Activated naive CD4-positive, alpha-beta T cell treated with anti-CD3 and anti-CD28 coated beads, Interleukin-2, amount 10 ng/mL, durations not matched to agents 7 days and 5 days (primary cell): ENCODE data around the gene PIP5K1B.

ENCODE experiments used
- CTCF ChIA-PET: fragments of 350-600 bp; sonication (Branson Sonifier 250); formaldehyde crosslinking; loops from one replicate; lab custom pipeline; 2021; ENCODE audit warnings: antibody characterized with exemption; lab: Charles Lee
- DNase-seq: peaks from one replicate; pipeline ENCODE4 v3.0.0-alpha.2; 2020
- H3K27ac Mint-ChIP-seq: one replicate; pipeline ENCODE4 v1.8.0; 2021; ENCODE audit warnings: mild to moderate bottlenecking, moderate library complexity, mixed read lengths
- H3K27me3 Mint-ChIP-seq: one replicate; pipeline ENCODE4 v1.8.0; 2021; ENCODE audit warnings: mild to moderate bottlenecking, mixed read lengths
- H3K36me3 Mint-ChIP-seq: one replicate; pipeline ENCODE4 v1.8.0; 2021; ENCODE audit warnings: mixed read lengths
- H3K4me1 Mint-ChIP-seq: one replicate; pipeline ENCODE4 v1.8.0; 2021; ENCODE audit warnings: mixed read lengths
- H3K4me3 Mint-ChIP-seq: one replicate; pipeline ENCODE4 v1.8.0; 2021; ENCODE audit warnings: mild to moderate bottlenecking, moderate library complexity, mixed read lengths
- H3K9me3 Mint-ChIP-seq: one replicate; pipeline ENCODE4 v1.8.0; 2021; ENCODE audit warnings: mixed read lengths

Gene PIP5K1B

GRCh38 chr9:68733021-68733405, 28.0 kb downstream of the PIP5K1B start:
- peaks cover 11% of the 10 kb centered on the region for H3K27me3 Mint-ChIP-seq
- H3K4me3 Mint-ChIP-seq, result no peak overlapping the region
- H3K4me1 Mint-ChIP-seq, result no peaks in the 10 kb centered on the region
- H3K27ac Mint-ChIP-seq, result no peak overlapping the region
- H3K36me3 Mint-ChIP-seq, result no peaks in the 10 kb centered on the region
- CTCF ChIA-PET, result interaction anchor here (1.2 kb wide), 1 partner anchor 25 kb away, joined by 3 read pairs; no protein-coding TSS in a partner anchor
- H3K9me3 Mint-ChIP-seq, result no peaks in the 10 kb centered on the region
- no peak for DNase-seq

GRCh38 chr9:68738358-68738757, 33.3 kb downstream of the PIP5K1B start:
- CTCF ChIA-PET, result no interaction called here
- H3K4me3 Mint-ChIP-seq, result no peak overlapping the region
- DNase-seq, result no peak

GRCh38 chr9:68739621-68740174, 34.7 kb downstream of the PIP5K1B start:
- DNase-seq, result no peak
- peaks cover 17% of the 10 kb centered on the region for H3K27me3 Mint-ChIP-seq
- CTCF ChIA-PET, result interaction anchor here (0.5 to 1.4 kb wide), 2 partner anchors 42 to 218 kb away, joined by 3 read pairs; no protein-coding TSS in a partner anchor
- no peak overlapping the region for H3K4me3 Mint-ChIP-seq
- H3K4me1 Mint-ChIP-seq, result no peaks in the 10 kb centered on the region
- no peak overlapping the region for H3K27ac Mint-ChIP-seq
- H3K36me3 Mint-ChIP-seq, result no peaks in the 10 kb centered on the region
- H3K9me3 Mint-ChIP-seq, result no peaks in the 10 kb centered on the region

More at GRCh38 chr9:68738358-68738757, 33.3 kb downstream of the PIP5K1B start:
- Mint-ChIP-seq H3K9me3 (no peaks in the 10 kb centered on the region), H3K27me3 (peaks cover 17% of the 10 kb centered on the region), H3K27ac (no peak overlapping the region), H3K36me3 (no peaks in the 10 kb centered on the region), H3K4me1 (no peaks in the 10 kb centered on the region)

- Mint-ChIP-seq H3K27ac (no peak overlapping the region), H3K4me3 (no peak overlapping the region), H3K27me3 (peaks cover 17% of the 10 kb centered on the region), H3K4me1 (no peaks in the 10 kb centered on the region), H3K36me3 (no peaks in the 10 kb centered on the region), H3K9me3 (no peaks in the 10 kb centered on the region)
- DNase-seq, result no peak
- CTCF ChIA-PET, result no interaction called here
Measured at GRCh38 chr9:68740561-68740960, 35.5 kb downstream of the PIP5K1B start.

- DNase-seq, result no peak
- Mint-ChIP-seq H3K27ac (no peak overlapping the region), H3K36me3 (no peaks in the 10 kb centered on the region), H3K4me1 (no peaks in the 10 kb centered on the region), H3K9me3 (no peaks in the 10 kb centered on the region), H3K27me3 (peaks cover 17% of the 10 kb centered on the region), H3K4me3 (no peak overlapping the region)
- CTCF ChIA-PET, result no interaction called here
Measured at GRCh38 chr9:68741234-68741633, 36.2 kb downstream of the PIP5K1B start.

- no peak overlapping the region for H3K27ac Mint-ChIP-seq
- H3K4me3 Mint-ChIP-seq, result no peak overlapping the region
- no peaks in the 10 kb centered on the region for H3K4me1 Mint-ChIP-seq
- no peaks in the 10 kb centered on the region for H3K9me3 Mint-ChIP-seq
- H3K27me3 Mint-ChIP-seq, result peaks cover 19% of the 10 kb centered on the region
- H3K36me3 Mint-ChIP-seq, result no peaks in the 10 kb centered on the region
- CTCF ChIA-PET, result no interaction called here
- DNase-seq, result no peak
Measured at GRCh38 chr9:68741704-68742332, 36.8 kb downstream of the PIP5K1B start.

- Mint-ChIP-seq H3K9me3 (no peaks in the 10 kb centered on the region), H3K4me1 (no peaks in the 10 kb centered on the region), H3K27me3 (peaks cover 19% of the 10 kb centered on the region), H3K4me3 (no peak overlapping the region), H3K27ac (no peak overlapping the region), H3K36me3 (no peaks in the 10 kb centered on the region)
- CTCF ChIA-PET, result no interaction called here
- no peak for DNase-seq
Measured at GRCh38 chr9:68742333-68742730, 37.3 kb downstream of the PIP5K1B start.

- Mint-ChIP-seq H3K27me3 (peaks cover 12% of the 10 kb centered on the region), H3K4me1 (no peaks in the 10 kb centered on the region), H3K4me3 (no peak overlapping the region), H3K36me3 (no peaks in the 10 kb centered on the region), H3K9me3 (no peaks in the 10 kb centered on the region), H3K27ac (no peak overlapping the region)
- DNase-seq, result no peak
- CTCF ChIA-PET, result no interaction called here
Measured at GRCh38 chr9:68744426-68744825, 39.4 kb downstream of the PIP5K1B start.

- H3K36me3 Mint-ChIP-seq, result no peaks in the 10 kb centered on the region
- DNase-seq, result no peak
- peaks cover 9% of the 10 kb centered on the region for H3K27me3 Mint-ChIP-seq
- H3K27ac Mint-ChIP-seq, result no peak overlapping the region
- no peak overlapping the region for H3K4me3 Mint-ChIP-seq
- CTCF ChIA-PET, result no interaction called here
- H3K4me1 Mint-ChIP-seq, result no peaks in the 10 kb centered on the region
- no peaks in the 10 kb centered on the region for H3K9me3 Mint-ChIP-seq
Measured at GRCh38 chr9:68746525-68746924, 41.5 kb downstream of the PIP5K1B start.

- peaks cover 11% of the 10 kb centered on the region for H3K27me3 Mint-ChIP-seq
- CTCF ChIA-PET, result no interaction called here
- H3K27ac Mint-ChIP-seq, result no peak overlapping the region
Measured at GRCh38 chr9:68747043-68747533, 42.0 kb downstream of the PIP5K1B start.

GRCh38 chr9:68749135-68749534, 44.1 kb downstream of the PIP5K1B start:
- CTCF ChIA-PET, result no interaction called here
- no peaks in the 10 kb centered on the region for H3K36me3 Mint-ChIP-seq
- H3K4me1 Mint-ChIP-seq, result no peaks in the 10 kb centered on the region
- no peaks in the 10 kb centered on the region for H3K9me3 Mint-ChIP-seq
- no peak overlapping the region for H3K27ac Mint-ChIP-seq
- H3K4me3 Mint-ChIP-seq, result no peak overlapping the region
- H3K27me3 Mint-ChIP-seq, result peaks cover 11% of the 10 kb centered on the region
- no peak for DNase-seq

More at GRCh38 chr9:68747043-68747533, 42.0 kb downstream of the PIP5K1B start:
- no peak for DNase-seq
- no peak overlapping the region for H3K4me3 Mint-ChIP-seq
- no peaks in the 10 kb centered on the region for H3K36me3 Mint-ChIP-seq
- H3K4me1 Mint-ChIP-seq, result no peaks in the 10 kb centered on the region
- no peaks in the 10 kb centered on the region for H3K9me3 Mint-ChIP-seq

GRCh38 chr9:68749579-68750159, 44.6 kb downstream of the PIP5K1B start:
- Mint-ChIP-seq H3K27ac (no peak overlapping the region), H3K9me3 (no peaks in the 10 kb centered on the region), H3K4me1 (no peaks in the 10 kb centered on the region), H3K27me3 (peaks cover 11% of the 10 kb centered on the region), H3K4me3 (no peak overlapping the region), H3K36me3 (no peaks in the 10 kb centered on the region)
- DNase-seq, result no peak
- CTCF ChIA-PET, result no interaction called here

GRCh38 chr9:68750255-68750654, 45.2 kb downstream of the PIP5K1B start:
- Mint-ChIP-seq H3K9me3 (no peaks in the 10 kb centered on the region), H3K27ac (no peak overlapping the region), H3K27me3 (peaks cover 11% of the 10 kb centered on the region), H3K36me3 (no peaks in the 10 kb centered on the region), H3K4me3 (no peak overlapping the region), H3K4me1 (no peaks in the 10 kb centered on the region)
- DNase-seq, result no peak
- CTCF ChIA-PET, result no interaction called here

GRCh38 chr9:68750786-68751185, 45.7 kb downstream of the PIP5K1B start:
- peaks cover 11% of the 10 kb centered on the region for H3K27me3 Mint-ChIP-seq
- no peak overlapping the region for H3K27ac Mint-ChIP-seq
- no peaks in the 10 kb centered on the region for H3K9me3 Mint-ChIP-seq
- H3K36me3 Mint-ChIP-seq, result no peaks in the 10 kb centered on the region
- CTCF ChIA-PET, result no interaction called here
- H3K4me1 Mint-ChIP-seq, result no peaks in the 10 kb centered on the region
- no peak overlapping the region for H3K4me3 Mint-ChIP-seq
- no peak for DNase-seq

GRCh38 chr9:68751556-68751955, 46.5 kb downstream of the PIP5K1B start:
- CTCF ChIA-PET, result no interaction called here
- Mint-ChIP-seq H3K9me3 (no peaks in the 10 kb centered on the region), H3K4me1 (no peaks in the 10 kb centered on the region), H3K36me3 (no peaks in the 10 kb centered on the region), H3K27ac (no peak overlapping the region), H3K4me3 (no peak overlapping the region), H3K27me3 (peaks cover 9% of the 10 kb centered on the region)
- no peak for DNase-seq
